Spleen (tissue), 7 donors: ENCODE results near the gene MATN1.

Experiments
- CTCF ChIP-seq, 11 experiments: fragments of 200-600 bp in 7 of 11; fragments of 450-650 bp in 4 of 11; sonication (generic) in 4 of 11; IDR thresholded peaks in 8 of 11; conservative IDR thresholded peaks in 3 of 11; 1 replicate in 7 of 11; 2 replicates in 4 of 11; pipeline versions ENCODE4 v1.4.0 to v1.8.0; 2016 to 2021; ENCODE audit warnings: antibody characterized with exemption in 11 of 11, inconsistent platforms in 4 of 11, mild to moderate bottlenecking in 1 of 11
- POLR2A ChIP-seq, 3 donors: fragments of 450-650 bp; IDR thresholded peaks; one replicate each; pipeline ENCODE4 v1.5.1; 2017; ENCODE audit warnings: antibody characterized with exemption in 3 of 3, mild to moderate bottlenecking in 1 of 3
- POLR2AphosphoS5 ChIP-seq, 3 donors: sonication (generic); formaldehyde crosslinking; IDR thresholded peaks; one replicate each; pipeline ENCODE4 v1.5.1; 2017; ENCODE audit warnings: antibody characterized with exemption in 3 of 3
- donor health status: DM: no; HTN: no; CAD: no; lungs with moderate emphysema.
- donor health status: DM: no; HTN: no; CAD: no.
- donor health status: DM: no; HTN: no; CAD: no.

DNA sequence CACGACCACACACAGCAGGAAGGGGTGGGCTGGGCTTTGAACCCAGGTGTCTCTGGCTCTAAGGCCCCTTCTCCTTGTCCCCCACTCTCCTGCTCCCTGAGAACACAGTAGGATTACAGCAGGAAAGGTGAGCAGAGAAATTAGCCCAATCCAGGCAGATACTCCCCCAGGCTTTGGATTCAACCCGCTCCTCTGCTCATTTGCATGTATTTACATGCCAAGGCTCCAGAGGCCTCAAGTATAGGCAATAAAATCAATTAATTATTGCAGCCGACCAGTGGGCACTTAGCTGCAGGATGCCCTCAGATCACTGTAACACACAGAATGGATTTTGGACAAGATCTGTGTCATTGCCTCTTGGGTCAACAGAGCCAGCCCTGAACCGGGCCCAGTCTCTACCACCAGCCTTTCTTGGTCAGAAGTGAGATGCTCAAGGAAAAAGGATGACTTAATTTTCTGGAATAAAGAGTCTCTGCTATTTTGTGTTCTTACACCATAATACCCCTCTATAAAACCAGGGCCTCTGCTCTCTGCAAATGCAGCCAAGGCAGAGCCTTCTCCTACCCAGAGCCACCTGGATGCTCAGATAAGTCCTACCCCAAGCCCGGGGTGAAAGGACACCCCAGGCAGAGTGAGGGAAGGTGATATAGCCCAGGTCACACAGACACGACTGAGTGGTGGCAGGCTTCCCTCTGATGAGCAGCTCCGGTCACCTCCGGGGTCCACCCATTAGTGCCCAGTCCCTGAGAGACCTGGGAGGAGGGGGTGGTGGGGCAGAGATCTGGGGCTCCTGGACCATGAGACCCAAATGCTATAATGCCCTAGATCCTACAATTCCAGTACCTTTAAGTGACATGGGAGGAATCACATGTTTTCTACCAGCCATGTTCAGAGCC, 28.9 kb downstream of the MATN1 start:
- TF ChIP-seq POLR2AphosphoS5 (IDR thresholded peaks at IDR 0.05) (no peak), CTCF (IDR thresholded peaks at IDR 0.05 in 8 of 11, conservative IDR thresholded peaks at IDR 0.05 in 3 of 11) (no peak), POLR2A (IDR thresholded peaks at IDR 0.05) (no peak)
